ENCODE results near the gene CCL21.
"Not testable (repeated sequence)": the region's sequence is repeated elsewhere in the genome, so short reads cannot be mapped to it uniquely, and the experiment has no call there.

Gene CCL21

GRCh38 chr9:34732886-34733285 lies 22.9 kb upstream of the CCL21 start:
- Histone ChIP-seq H3K4me3 (ENCODE audit: low read depth, low read length) (no peak overlapping the region), H3K79me2 (ENCODE audit: control insufficient read depth, insufficient read depth, low read length, unreplicated experiment) (no peaks in the 10 kb centered on the region), H3K4me1 (ENCODE audit: control insufficient read depth, insufficient read depth, low read length, unreplicated experiment) (no peaks in the 10 kb centered on the region), H2AFZ (ENCODE audit: low read length, unreplicated experiment) (no peak overlapping the region), H3K36me3 (ENCODE audit: insufficient read depth, low read length) (no peaks in the 10 kb centered on the region), H3K27me3 (ENCODE audit: insufficient read depth, low read length) (peaks cover 15% of the 10 kb centered on the region), H3K27ac (ENCODE audit: low read depth, low read length) (no peak overlapping the region)

- Histone ChIP-seq H3K79me2 (ENCODE audit: control insufficient read depth, insufficient read depth, low read length, unreplicated experiment) (no peaks in the 10 kb centered on the region), H3K4me3 (ENCODE audit: low read depth, low read length) (no peak overlapping the region), H3K36me3 (ENCODE audit: insufficient read depth, low read length) (no peaks in the 10 kb centered on the region), H3K27ac (ENCODE audit: low read depth, low read length) (no peak overlapping the region), H3K27me3 (ENCODE audit: insufficient read depth, low read length) (peaks cover 16% of the 10 kb centered on the region), H3K4me1 (ENCODE audit: control insufficient read depth, insufficient read depth, low read length, unreplicated experiment) (no peaks in the 10 kb centered on the region), H2AFZ (ENCODE audit: low read length, unreplicated experiment) (no peak overlapping the region)
Observed at GRCh38 chr9:34732478-34732877, 22.5 kb upstream of the CCL21 start.

GRCh38 chr9:34723141-34723540 lies 13.2 kb upstream of the CCL21 start:
- no peak overlapping the region for H3K4me3 ChIP-seq (ENCODE audit: low read depth, low read length)
- no peaks in the 10 kb centered on the region for H3K36me3 ChIP-seq (ENCODE audit: insufficient read depth, low read length)
- H3K4me1 ChIP-seq (ENCODE audit: control insufficient read depth, insufficient read depth, low read length, unreplicated experiment), result peaks cover 4% of the 10 kb centered on the region
- peaks cover 14% of the 10 kb centered on the region for H3K27me3 ChIP-seq (ENCODE audit: insufficient read depth, low read length)
- no peak overlapping the region for H3K27ac ChIP-seq (ENCODE audit: low read depth, low read length)
- H3K79me2 ChIP-seq (ENCODE audit: control insufficient read depth, insufficient read depth, low read length, unreplicated experiment), result no peaks in the 10 kb centered on the region
- no peak overlapping the region for H2AFZ ChIP-seq (ENCODE audit: low read length, unreplicated experiment)

- not testable (repeated sequence) for H2AFZ ChIP-seq (ENCODE audit: low read length, unreplicated experiment); H3K4me3 ChIP-seq (ENCODE audit: low read depth, low read length); H3K36me3 ChIP-seq (ENCODE audit: insufficient read depth, low read length); H3K79me2 ChIP-seq (ENCODE audit: control insufficient read depth, insufficient read depth, low read length, unreplicated experiment); H3K4me1 ChIP-seq (ENCODE audit: control insufficient read depth, insufficient read depth, low read length, unreplicated experiment); H3K27ac ChIP-seq (ENCODE audit: low read depth, low read length)
- peaks cover 13% of the 10 kb centered on the region; the same call in 1 of the 2 replicates for H3K27me3 ChIP-seq (ENCODE audit: insufficient read depth, low read length)
Observed at GRCh38 chr9:34719769-34720025, 9.8 kb upstream of the CCL21 start.

GRCh38 chr9:34719021-34719768 lies 9.3 kb upstream of the CCL21 start:
- H3K27me3 ChIP-seq (ENCODE audit: insufficient read depth, low read length), result peaks cover 18% of the 10 kb centered on the region; the same call in 1 of the 2 replicates
- H2AFZ ChIP-seq (ENCODE audit: low read length, unreplicated experiment), result no peak overlapping the region
- H3K4me3 ChIP-seq (ENCODE audit: low read depth, low read length), result no peak overlapping the region
- H3K79me2 ChIP-seq (ENCODE audit: control insufficient read depth, insufficient read depth, low read length, unreplicated experiment), result no peaks in the 10 kb centered on the region
- peaks cover 5% of the 10 kb centered on the region for H3K4me1 ChIP-seq (ENCODE audit: control insufficient read depth, insufficient read depth, low read length, unreplicated experiment)
- H3K36me3 ChIP-seq (ENCODE audit: insufficient read depth, low read length), result no peaks in the 10 kb centered on the region
- H3K27ac ChIP-seq (ENCODE audit: low read depth, low read length), result no peak overlapping the region

GRCh38 chr9:34717996-34718614 lies 8.2 kb upstream of the CCL21 start:
- Histone ChIP-seq H2AFZ (ENCODE audit: low read length, unreplicated experiment) (no peak overlapping the region), H3K27ac (ENCODE audit: low read depth, low read length) (no peak overlapping the region), H3K79me2 (ENCODE audit: control insufficient read depth, insufficient read depth, low read length, unreplicated experiment) (no peaks in the 10 kb centered on the region), H3K4me1 (ENCODE audit: control insufficient read depth, insufficient read depth, low read length, unreplicated experiment) (peaks cover 5% of the 10 kb centered on the region), H3K4me3 (ENCODE audit: low read depth, low read length) (no peak overlapping the region), H3K36me3 (ENCODE audit: insufficient read depth, low read length) (no peaks in the 10 kb centered on the region), H3K27me3 (ENCODE audit: insufficient read depth, low read length) (peaks cover 29% of the 10 kb centered on the region)

GRCh38 chr9:34716711-34717110 lies 6.8 kb upstream of the CCL21 start:
- H2AFZ ChIP-seq (ENCODE audit: low read length, unreplicated experiment), result no peak overlapping the region
- H3K36me3 ChIP-seq (ENCODE audit: insufficient read depth, low read length), result no peaks in the 10 kb centered on the region
- no peaks in the 10 kb centered on the region for H3K79me2 ChIP-seq (ENCODE audit: control insufficient read depth, insufficient read depth, low read length, unreplicated experiment)
- H3K4me1 ChIP-seq (ENCODE audit: control insufficient read depth, insufficient read depth, low read length, unreplicated experiment), result peaks cover 5% of the 10 kb centered on the region
- H3K27ac ChIP-seq (ENCODE audit: low read depth, low read length), result no peak overlapping the region
- H3K4me3 ChIP-seq (ENCODE audit: low read depth, low read length), result no peak overlapping the region
- peaks cover 41% of the 10 kb centered on the region for H3K27me3 ChIP-seq (ENCODE audit: insufficient read depth, low read length)

GRCh38 chr9:34715639-34716215 lies 5.8 kb upstream of the CCL21 start:
- Histone ChIP-seq H3K4me1 (ENCODE audit: control insufficient read depth, insufficient read depth, low read length, unreplicated experiment) (peaks cover 5% of the 10 kb centered on the region), H3K27me3 (ENCODE audit: insufficient read depth, low read length) (peaks cover 41% of the 10 kb centered on the region), H3K4me3 (ENCODE audit: low read depth, low read length) (no peak overlapping the region), H3K36me3 (ENCODE audit: insufficient read depth, low read length) (no peaks in the 10 kb centered on the region), H2AFZ (ENCODE audit: low read length, unreplicated experiment) (no peak overlapping the region), H3K27ac (ENCODE audit: low read depth, low read length) (no peak overlapping the region), H3K79me2 (ENCODE audit: control insufficient read depth, insufficient read depth, low read length, unreplicated experiment) (no peaks in the 10 kb centered on the region)

- H3K79me2 ChIP-seq (ENCODE audit: control insufficient read depth, insufficient read depth, low read length, unreplicated experiment), result no peaks in the 10 kb centered on the region
- no peak overlapping the region for H3K4me3 ChIP-seq (ENCODE audit: low read depth, low read length)
- no peak overlapping the region for H2AFZ ChIP-seq (ENCODE audit: low read length, unreplicated experiment)
- H3K36me3 ChIP-seq (ENCODE audit: insufficient read depth, low read length), result no peaks in the 10 kb centered on the region
- H3K4me1 ChIP-seq (ENCODE audit: control insufficient read depth, insufficient read depth, low read length, unreplicated experiment), result peaks cover 5% of the 10 kb centered on the region
- peaks cover 41% of the 10 kb centered on the region for H3K27me3 ChIP-seq (ENCODE audit: insufficient read depth, low read length)
- H3K27ac ChIP-seq (ENCODE audit: low read depth, low read length), result no peak overlapping the region
Observed at GRCh38 chr9:34714007-34714406, 4.1 kb upstream of the CCL21 start.

- no peak overlapping the region for H3K27ac ChIP-seq (ENCODE audit: low read depth, low read length)
- no peaks in the 10 kb centered on the region for H3K79me2 ChIP-seq (ENCODE audit: control insufficient read depth, insufficient read depth, low read length, unreplicated experiment)
- peaks cover 41% of the 10 kb centered on the region for H3K27me3 ChIP-seq (ENCODE audit: insufficient read depth, low read length)
- H2AFZ ChIP-seq (ENCODE audit: low read length, unreplicated experiment), result no peak overlapping the region
- H3K4me3 ChIP-seq (ENCODE audit: low read depth, low read length), result no peak overlapping the region
- H3K36me3 ChIP-seq (ENCODE audit: insufficient read depth, low read length), result no peaks in the 10 kb centered on the region
- no peaks in the 10 kb centered on the region for H3K4me1 ChIP-seq (ENCODE audit: control insufficient read depth, insufficient read depth, low read length, unreplicated experiment)
Observed at GRCh38 chr9:34712140-34712539, 2.2 kb upstream of the CCL21 start.

Measured in ACC112 (cell line).